Lower leg skin (tissue), 4 donors: ENCODE measurements around the gene CHST4. TPM values are rescaled to one million over a fixed set of nuclear protein-coding genes. Genes with fewer than 3 reads are reported as not detected.

Source experiments
- DNase-seq, 2 donors: peaks; one replicate each; pipeline ENCODE4 v3.0.0-alpha.2; 2019; ENCODE audit warnings: low spot score in 2 of 2
- H3K4me3 ChIP-seq: fragments of 200-600 bp; sonication (generic); 2 replicates; pipeline ENCODE4 v1.5.1; 2017; ENCODE audit warnings: mild to moderate bottlenecking, low read depth; ENCODE audit not compliant: poor library complexity, severe bottlenecking
- CTCF ChIP-seq, 3 donors: fragments of 450-650 bp; IDR thresholded peaks; one replicate each; pipeline ENCODE4 v1.5.1; 2016; ENCODE audit warnings: antibody characterized with exemption in 3 of 3, mild to moderate bottlenecking in 3 of 3, moderate library complexity in 2 of 3
- POLR2A ChIP-seq, 2 donors: fragments of 450-650 bp; IDR thresholded peaks; one replicate each; pipeline ENCODE4 v1.6.1; 2016 to 2017; ENCODE audit warnings: antibody characterized with exemption in 2 of 2, mild to moderate bottlenecking in 1 of 2, moderate library complexity in 1 of 2
- WGBS, 2 donors: methylation state at CpG; one replicate each; pipeline ENCODE4 v1.1.5; 2018; 5-methylcytosine and 5-hydroxymethylcytosine counted together
- intact Hi-C: fragments of 100-400 bp; cut with DNase I; formaldehyde crosslinking; loops from one replicate; pipeline ENCODE4 v1.15.0; 2023; ENCODE audit warnings: low total_unique reads
- total RNA-seq, 4 donors: library from RNA; depleted of rRNA; stranded (reverse); fragments of >200 nt; gene quantifications; one replicate each; pipeline ENCODE4 v1.1.0, GENCODE V29; 2016

Gene CHST4
- total RNA-seq, 4 donors from 2014 or later = not detected

- DNase-seq = no peak
- intact Hi-C loops = no loop called here
- TF ChIP-seq CTCF (IDR thresholded peaks at IDR 0.05) (no peak), POLR2A (IDR thresholded peaks at IDR 0.05) (no peak)
- H3K4me3 ChIP-seq = no peak overlapping the region
- 50 to 68% methylated on average over 4 of the region's 4 CpGs for whole genome bisulfite sequencing, 2 donors
Measured at GRCh38 chr16:71585318-71585703, 59.1 kb downstream of the CHST4 start.

Other genes starting within 250 kb of the CHST4 start
- 10 to 100 TPM; 12.6 to 17.9 (median 16.0) TPM for gene CMTR2, start 237.0 kb upstream of the CHST4 start, total RNA-seq
- 1 to 10 TPM in 3 of 4 donors, not detected in 1; 3.8 to 5.1 (median 4.1) TPM for gene CALB2, start 167.7 kb upstream of the CHST4 start, total RNA-seq
- not detected for gene TLE7, start 84.4 kb upstream of the CHST4 start, total RNA-seq
- gene ZNF23, start 64.2 kb upstream of the CHST4 start, total RNA-seq = 1 to 10 TPM; 3.6 to 8.1 (median 5.8) TPM
- 1 to 10 TPM in 3 of 4 donors, under 1 TPM in 1; 0.84 to 4.2 (median 2.5) TPM for gene ZNF19, start 37.1 kb upstream of the CHST4 start, total RNA-seq
- gene TAT, start 50.7 kb downstream of the CHST4 start, total RNA-seq = not detected
- 10 to 100 TPM in 2 of 4 donors, 1 to 10 TPM in 2; 3.3 to 11.3 (median 9.5) TPM for gene MARVELD3, start 99.8 kb downstream of the CHST4 start, total RNA-seq
- 1 to 10 TPM; 2.0 to 4.9 (median 4.1) TPM for gene PHLPP2, start 198.3 kb downstream of the CHST4 start, total RNA-seq